Superior temporal gyrus (tissue), 1 donor: ENCODE measurements around the gene BBOF1.

ENCODE experiments used
- DNase-seq: peaks from one replicate; pipeline ENCODE4 v3.0.0-alpha.2; 2016; ENCODE audit errors: extremely low spot score

BBOF1 gene

GRCh38 chr14:74085828-74086227 lies 66.7 kb downstream of the BBOF1 start:
- DNase-seq: no peak

- DNase-seq: no peak
Observed at GRCh38 chr14:74089251-74090020, 70.3 kb downstream of the BBOF1 start.

- no peak for DNase-seq
Observed at GRCh38 chr14:74105381-74105780, 86.2 kb downstream of the BBOF1 start.

GRCh38 chr14:74109369-74109768 lies 90.2 kb downstream of the BBOF1 start:
- no peak for DNase-seq

GRCh38 chr14:74111395-74112216 lies 92.5 kb downstream of the BBOF1 start:
- peak; percentile 79 for DNase-seq
